ENCODE measurements around the gene PACRG. TPM values are rescaled to one million over a fixed set of nuclear protein-coding genes. Genes with fewer than 3 reads are reported as not detected.

The PACRG gene
- total RNA-seq, 1 experiment from 2014 or later: 0.59 TPM

DNA sequence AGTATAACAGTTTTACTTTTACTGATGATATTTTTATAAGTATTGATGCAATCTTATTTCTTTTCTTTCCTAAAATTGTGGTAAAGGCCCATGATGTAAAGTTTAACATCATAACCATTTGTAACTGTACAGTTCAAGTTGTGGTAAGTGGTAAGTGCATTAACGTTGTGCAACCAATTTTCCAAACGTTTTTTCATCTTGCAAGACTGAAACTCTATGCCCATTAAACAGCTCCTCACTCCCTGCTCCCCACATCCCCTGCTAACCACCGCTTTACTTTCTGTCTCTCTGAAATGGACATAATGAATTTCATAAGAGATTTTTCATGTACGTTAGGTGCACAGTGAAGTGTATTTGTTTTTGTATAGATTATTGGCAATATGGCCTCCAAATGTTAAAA is 106.0 kb downstream of the PACRG start:
- Histone ChIP-seq H3K9me3 (ENCODE audit: control insufficient read depth, insufficient read depth, low read depth, low read length) (no peaks in the 10 kb centered on the region; the same call in 1 of the 2 replicates), H3K4me3 (ENCODE audit: low read depth in 2 of 2, low read length in 2 of 2) (no peak overlapping the region), H3K36me3 (ENCODE audit: control insufficient read depth, insufficient read depth, low read length) (no peaks in the 10 kb centered on the region), H3K27ac (ENCODE audit: low read length) (no peak overlapping the region), H3K4me1 (ENCODE audit: control insufficient read depth, insufficient read depth, low read length) (no peaks in the 10 kb centered on the region), H3K27me3 (ENCODE audit: control insufficient read depth, insufficient read depth, low read length) (no peaks in the 10 kb centered on the region)
- TF ChIP-seq POLR2AphosphoS5 (IDR thresholded peaks at IDR 0.05; ENCODE audit: low read depth, low read length): no peak
- no peak for TF ChIP-seq TCF7L2 (IDR thresholded peaks at IDR 0.05; ENCODE audit: low read depth, low read length)
- TF ChIP-seq, protein P1, sequence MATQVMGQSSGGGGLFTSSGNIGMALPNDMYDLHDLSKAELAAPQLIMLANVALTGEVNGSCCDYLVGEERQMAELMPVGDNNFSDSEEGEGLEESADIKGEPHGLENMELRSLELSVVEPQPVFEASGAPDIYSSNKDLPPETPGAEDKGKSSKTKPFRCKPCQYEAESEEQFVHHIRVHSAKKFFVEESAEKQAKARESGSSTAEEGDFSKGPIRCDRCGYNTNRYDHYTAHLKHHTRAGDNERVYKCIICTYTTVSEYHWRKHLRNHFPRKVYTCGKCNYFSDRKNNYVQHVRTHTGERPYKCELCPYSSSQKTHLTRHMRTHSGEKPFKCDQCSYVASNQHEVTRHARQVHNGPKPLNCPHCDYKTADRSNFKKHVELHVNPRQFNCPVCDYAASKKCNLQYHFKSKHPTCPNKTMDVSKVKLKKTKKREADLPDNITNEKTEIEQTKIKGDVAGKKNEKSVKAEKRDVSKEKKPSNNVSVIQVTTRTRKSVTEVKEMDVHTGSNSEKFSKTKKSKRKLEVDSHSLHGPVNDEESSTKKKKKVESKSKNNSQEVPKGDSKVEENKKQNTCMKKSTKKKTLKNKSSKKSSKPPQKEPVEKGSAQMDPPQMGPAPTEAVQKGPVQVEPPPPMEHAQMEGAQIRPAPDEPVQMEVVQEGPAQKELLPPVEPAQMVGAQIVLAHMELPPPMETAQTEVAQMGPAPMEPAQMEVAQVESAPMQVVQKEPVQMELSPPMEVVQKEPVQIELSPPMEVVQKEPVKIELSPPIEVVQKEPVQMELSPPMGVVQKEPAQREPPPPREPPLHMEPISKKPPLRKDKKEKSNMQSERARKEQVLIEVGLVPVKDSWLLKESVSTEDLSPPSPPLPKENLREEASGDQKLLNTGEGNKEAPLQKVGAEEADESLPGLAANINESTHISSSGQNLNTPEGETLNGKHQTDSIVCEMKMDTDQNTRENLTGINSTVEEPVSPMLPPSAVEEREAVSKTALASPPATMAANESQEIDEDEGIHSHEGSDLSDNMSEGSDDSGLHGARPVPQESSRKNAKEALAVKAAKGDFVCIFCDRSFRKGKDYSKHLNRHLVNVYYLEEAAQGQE (IDR thresholded peaks at IDR 0.05; ENCODE audit: insufficient read depth in 1 of 2, low read depth in 2 of 2, low read length in 1 of 2): no peak
- TF ChIP-seq, protein P2, sequence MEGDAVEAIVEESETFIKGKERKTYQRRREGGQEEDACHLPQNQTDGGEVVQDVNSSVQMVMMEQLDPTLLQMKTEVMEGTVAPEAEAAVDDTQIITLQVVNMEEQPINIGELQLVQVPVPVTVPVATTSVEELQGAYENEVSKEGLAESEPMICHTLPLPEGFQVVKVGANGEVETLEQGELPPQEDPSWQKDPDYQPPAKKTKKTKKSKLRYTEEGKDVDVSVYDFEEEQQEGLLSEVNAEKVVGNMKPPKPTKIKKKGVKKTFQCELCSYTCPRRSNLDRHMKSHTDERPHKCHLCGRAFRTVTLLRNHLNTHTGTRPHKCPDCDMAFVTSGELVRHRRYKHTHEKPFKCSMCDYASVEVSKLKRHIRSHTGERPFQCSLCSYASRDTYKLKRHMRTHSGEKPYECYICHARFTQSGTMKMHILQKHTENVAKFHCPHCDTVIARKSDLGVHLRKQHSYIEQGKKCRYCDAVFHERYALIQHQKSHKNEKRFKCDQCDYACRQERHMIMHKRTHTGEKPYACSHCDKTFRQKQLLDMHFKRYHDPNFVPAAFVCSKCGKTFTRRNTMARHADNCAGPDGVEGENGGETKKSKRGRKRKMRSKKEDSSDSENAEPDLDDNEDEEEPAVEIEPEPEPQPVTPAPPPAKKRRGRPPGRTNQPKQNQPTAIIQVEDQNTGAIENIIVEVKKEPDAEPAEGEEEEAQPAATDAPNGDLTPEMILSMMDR (IDR thresholded peaks at IDR 0.05): no peak
- no peak for TF ChIP-seq SIN3A (IDR thresholded peaks at IDR 0.05; ENCODE audit: borderline replicate concordance, insufficient read depth, low read depth, low read length)
- in situ Hi-C loops (cut with HindIII; ENCODE audit: low pct_unique_long_range_greater_than_20kb, low sequenced_read_pairs): no loop called here
- ATAC-seq: no peak
- no TSS peak for BruUV-seq (replicated peaks)
- intact Hi-C loops (cut with micrococcal nuclease; ENCODE audit: unreplicated experiment): no loop called here
- ChIA-PET POLR2A (no interaction called here), CTCF (no interaction called here)
- no peak for DNase-seq (ENCODE audit: low read depth, low spot score)

DNA sequence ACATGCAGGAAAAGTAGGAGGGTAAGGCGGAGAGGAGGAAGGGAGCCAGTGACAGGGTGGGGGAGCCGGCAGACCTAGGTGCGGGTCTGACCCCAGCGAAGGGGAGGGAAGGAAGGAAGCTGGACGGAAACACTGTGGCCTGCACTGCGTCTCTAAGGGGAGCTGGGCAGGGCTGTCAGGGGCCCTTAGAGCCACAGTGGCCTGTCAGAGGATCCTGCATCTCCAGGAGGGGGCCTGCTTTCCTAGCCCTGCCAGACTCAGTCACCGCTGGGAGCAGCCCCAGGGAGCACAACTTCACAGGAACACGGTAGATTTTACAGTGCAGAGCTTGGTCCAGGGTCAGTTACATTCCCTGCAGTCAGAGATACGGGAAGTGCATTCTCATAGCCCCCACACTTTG is 118.2 kb downstream of the PACRG start:
- Histone ChIP-seq H3K4me1 (ENCODE audit: control insufficient read depth, insufficient read depth, low read length) (no peaks in the 10 kb centered on the region), H3K4me3 (ENCODE audit: low read depth in 2 of 2, low read length in 2 of 2) (no peak overlapping the region), H3K27me3 (ENCODE audit: control insufficient read depth, insufficient read depth, low read length) (no peaks in the 10 kb centered on the region), H3K9me3 (ENCODE audit: control insufficient read depth, insufficient read depth, low read depth, low read length) (no peaks in the 10 kb centered on the region), H3K27ac (ENCODE audit: low read length) (no peak overlapping the region), H3K36me3 (ENCODE audit: control insufficient read depth, insufficient read depth, low read length) (no peaks in the 10 kb centered on the region)
- DNase-seq (ENCODE audit: low read depth, low spot score) (no peak), ATAC-seq (no peak)
- in situ Hi-C loops (cut with HindIII; ENCODE audit: low pct_unique_long_range_greater_than_20kb, low sequenced_read_pairs) (no loop called here), intact Hi-C loops (cut with micrococcal nuclease; ENCODE audit: unreplicated experiment) (no loop called here)
- CTCF ChIA-PET: no interaction called here
- TF ChIP-seq, protein P1 (IDR thresholded peaks at IDR 0.05; ENCODE audit: insufficient read depth in 1 of 2, low read depth in 2 of 2, low read length in 1 of 2): no peak
- TF ChIP-seq TCF7L2 (IDR thresholded peaks at IDR 0.05; ENCODE audit: low read depth, low read length): no peak
- TF ChIP-seq SIN3A (IDR thresholded peaks at IDR 0.05; ENCODE audit: borderline replicate concordance, insufficient read depth, low read depth, low read length): no peak
- TF ChIP-seq, protein P2 (IDR thresholded peaks at IDR 0.05): no peak
- TF ChIP-seq POLR2AphosphoS5 (IDR thresholded peaks at IDR 0.05; ENCODE audit: low read depth, low read length): no peak
- POLR2A ChIA-PET: no interaction called here
- no TSS peak for BruUV-seq (replicated peaks)
